ENCODE results near the gene SPNS2.

SPNS2 gene

GRCh38 chr17:4520060-4520893 lies 21.6 kb downstream of the SPNS2 start:
- no peak for DNase-seq

DNA sequence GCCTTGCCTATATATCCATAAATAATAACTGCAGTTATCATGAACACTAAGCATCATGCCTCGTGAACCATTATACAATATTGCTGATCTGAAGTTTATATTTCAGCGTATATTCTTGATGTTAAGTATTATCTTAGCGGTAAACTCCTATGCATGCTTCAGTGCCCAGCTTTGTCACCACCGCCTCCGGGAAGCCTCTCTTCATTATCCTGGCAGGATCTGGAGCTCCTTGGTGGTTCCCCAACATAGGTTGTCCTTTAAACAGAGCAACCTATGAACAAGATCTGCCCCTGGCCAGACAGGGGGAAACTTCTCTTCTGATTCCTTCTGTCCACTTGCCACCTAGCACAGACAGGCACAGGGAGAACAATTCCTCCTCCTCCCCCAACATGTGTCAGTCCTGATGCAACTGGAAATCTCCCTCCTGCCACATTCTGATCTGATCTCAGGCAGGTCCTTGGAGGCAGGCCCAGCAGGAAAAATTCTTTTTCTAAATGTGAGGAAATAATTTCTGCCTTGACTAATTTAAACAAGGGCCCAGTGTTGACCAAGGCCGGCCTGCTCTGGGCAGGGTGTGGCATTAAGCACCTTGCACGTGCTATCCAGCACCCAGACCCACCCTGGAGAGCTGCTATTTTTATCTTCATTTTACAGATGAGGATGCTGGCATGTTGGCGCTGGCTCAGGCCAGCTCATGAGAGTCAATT lies 22.4 kb downstream of the SPNS2 start:
- no peak for DNase-seq

- no peak for DNase-seq
Observed at GRCh38 chr17:4522661-4523060, 24.0 kb downstream of the SPNS2 start.

GRCh38 chr17:4523946-4524345 lies 25.3 kb downstream of the SPNS2 start:
- no peak for DNase-seq

DNA sequence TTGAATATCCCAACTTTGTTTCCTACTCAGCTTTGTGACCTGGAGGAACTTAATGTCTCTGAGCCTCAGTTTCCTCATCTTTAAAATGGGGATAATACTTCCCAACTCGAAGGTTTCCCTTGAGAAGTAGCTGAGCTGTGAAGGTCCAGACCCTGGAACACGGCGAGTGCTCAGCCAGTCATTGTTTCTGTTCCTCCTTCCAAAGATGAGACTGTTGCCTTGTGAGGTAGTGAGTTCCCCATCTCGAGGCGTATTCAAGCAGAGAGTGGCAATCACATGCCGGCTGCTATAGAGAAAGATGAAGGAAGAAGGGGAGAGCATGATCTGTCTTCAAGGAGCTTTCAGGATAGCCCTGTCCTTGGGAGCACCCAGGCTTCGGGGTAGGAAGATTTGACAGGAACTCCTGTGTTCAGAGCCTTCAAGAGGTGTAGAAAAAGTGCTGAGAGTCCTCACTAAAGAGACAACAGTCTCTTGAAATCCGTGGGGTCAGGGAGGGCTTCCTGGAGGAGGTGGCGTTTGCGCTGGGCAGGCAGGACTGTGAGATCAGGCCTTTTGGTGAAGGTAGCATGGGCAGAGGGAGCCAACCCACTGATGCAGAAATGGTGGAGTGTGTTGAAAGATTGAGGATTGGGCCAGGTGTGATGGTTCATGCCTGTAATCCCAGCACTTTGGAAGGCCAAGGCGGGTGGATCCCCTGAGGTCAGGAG lies 27.2 kb downstream of the SPNS2 start:
- DNase-seq: no peak

DNA sequence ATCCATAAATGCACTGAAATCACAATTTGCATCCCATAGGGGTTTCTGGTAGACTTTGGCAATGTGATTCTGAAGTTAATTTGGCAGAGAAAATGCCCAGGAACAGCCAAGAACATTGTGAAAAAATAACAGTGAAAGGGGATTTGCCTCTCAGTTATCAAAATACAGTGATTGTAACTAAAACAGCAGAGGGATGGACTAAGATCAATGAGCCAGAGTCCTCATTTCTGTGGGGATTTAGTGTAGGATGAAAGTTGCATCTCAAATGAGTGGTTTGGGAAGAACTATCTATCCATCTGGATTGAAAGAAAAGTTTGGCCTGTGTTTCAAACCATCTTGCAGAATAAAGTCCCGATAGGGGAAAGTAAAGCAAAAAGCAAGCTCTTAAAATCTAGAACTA lies 28.5 kb downstream of the SPNS2 start:
- DNase-seq: no peak

- DNase-seq: no peak
Observed at GRCh38 chr17:4527566-4528125, 29.0 kb downstream of the SPNS2 start.

DNA sequence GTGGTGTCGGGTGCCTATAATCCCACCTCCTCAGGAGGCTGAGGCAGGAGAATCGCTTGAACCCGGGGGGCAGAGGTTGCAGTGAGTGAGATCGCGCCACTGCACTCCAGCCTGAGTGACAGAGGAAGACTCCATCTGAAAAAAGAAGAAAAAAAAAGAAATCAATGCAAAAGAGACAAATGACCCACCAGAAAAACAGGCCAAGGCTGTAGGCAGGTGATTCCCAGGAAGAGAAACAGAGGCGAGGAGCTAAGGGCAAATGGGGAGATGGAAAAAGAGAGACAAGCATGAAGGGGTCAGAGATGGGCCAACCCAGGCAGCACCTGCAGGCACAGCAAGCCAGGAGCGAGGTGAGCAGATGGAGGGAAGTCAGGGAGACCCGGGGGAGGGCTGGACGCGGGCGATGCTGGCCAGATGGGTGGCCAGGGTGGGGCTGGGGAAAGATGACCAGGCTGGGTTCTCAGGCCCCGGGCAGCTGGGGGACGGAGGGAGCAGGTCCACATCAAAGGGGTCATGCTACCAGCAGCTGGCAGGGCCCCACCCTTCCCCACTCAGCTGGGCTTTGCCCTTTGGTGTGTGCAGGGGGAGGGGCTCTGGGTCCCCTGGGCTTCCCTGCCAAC lies 31.0 kb downstream of the SPNS2 start:
- no peak for DNase-seq

DNA sequence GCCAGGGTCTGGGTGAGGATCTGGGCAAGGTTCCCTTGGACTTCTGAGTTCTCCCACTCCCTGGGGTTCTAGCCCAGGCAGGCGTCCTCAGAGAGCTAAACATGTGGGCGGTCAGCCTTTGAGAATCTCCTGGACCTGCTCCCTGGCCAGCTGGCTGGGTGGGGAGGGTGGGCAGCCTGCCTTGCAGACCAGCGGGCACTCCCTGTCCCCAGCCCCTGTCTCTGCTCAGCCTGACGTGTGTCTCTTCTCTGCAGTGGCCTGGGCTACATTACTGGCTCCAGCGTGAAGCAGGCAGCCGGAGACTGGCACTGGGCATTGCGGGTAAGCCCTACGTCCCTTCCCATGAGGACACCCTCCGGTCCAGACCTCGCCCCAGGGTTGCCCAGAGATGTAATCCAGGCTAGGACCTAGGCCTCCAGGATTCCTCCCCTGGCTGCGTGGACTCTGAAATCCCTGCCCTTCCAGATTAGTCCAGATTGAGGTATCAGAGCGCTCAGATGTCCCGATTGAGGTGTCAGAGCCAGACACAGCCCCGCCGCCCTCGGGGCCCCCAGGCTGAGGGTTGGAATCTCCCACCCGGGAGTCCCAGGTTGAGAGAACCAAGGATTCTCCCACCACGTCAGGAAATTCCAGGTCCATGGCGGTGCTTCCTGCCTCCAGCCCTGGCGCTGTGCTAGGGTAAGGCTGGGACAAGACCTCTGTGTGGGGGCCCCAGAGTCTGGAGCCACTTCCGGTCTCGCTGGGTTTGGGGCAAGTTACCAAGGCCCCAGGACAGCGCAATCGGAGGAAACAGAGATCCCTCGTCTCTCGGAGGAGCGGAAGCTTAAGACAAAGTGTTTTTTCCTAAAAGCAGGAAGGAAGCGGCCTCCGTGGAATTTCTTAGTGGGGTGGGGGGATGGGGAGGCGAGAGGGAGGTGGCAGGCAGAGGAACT lies 32.4 kb downstream of the SPNS2 start:
- DNase-seq: peak; percentile 14

DNA sequence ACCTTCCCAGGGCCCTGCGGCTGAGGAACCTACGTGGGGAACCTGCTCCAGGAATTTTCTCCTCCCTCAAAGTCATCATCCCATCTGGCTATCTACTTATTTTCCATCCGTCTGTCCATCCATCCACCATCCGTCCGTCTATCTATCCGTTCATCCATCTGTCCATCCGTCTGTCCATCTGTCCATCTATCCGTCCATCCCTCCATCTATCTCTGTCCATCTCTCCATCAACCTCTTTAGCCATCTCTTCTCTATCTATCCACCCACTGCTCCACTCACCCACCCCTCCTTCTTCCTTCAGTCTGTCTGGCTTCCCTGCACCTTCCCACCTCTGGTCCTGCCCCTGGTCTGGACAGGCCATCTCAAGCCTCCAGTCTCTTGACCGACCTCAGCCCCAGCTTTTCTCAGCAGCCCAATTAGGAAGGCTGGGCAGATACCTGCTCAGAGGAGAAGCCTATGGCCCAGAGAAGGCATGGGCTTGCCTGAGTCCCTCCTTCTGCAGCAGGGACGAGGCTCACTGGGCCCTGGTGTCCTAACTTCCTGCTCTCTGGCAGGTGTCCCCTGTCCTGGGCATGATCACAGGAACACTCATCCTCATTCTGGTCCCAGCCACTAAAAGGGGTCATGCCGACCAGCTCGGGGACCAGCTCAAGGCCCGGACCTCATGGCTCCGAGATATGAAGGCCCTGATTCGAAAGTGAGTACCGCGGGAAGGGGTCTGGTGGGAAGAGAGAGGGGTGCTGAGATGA lies 33.5 kb downstream of the SPNS2 start:
- no peak for DNase-seq

GRCh38 chr17:4532860-4533522 lies 34.3 kb downstream of the SPNS2 start:
- no peak for DNase-seq

- DNase-seq: peak; percentile 36
Observed at GRCh38 chr17:4533523-4534504, 35.1 kb downstream of the SPNS2 start.

GRCh38 chr17:4534515-4534914 lies 35.8 kb downstream of the SPNS2 start:
- DNase-seq: peak; percentile 14

DNA sequence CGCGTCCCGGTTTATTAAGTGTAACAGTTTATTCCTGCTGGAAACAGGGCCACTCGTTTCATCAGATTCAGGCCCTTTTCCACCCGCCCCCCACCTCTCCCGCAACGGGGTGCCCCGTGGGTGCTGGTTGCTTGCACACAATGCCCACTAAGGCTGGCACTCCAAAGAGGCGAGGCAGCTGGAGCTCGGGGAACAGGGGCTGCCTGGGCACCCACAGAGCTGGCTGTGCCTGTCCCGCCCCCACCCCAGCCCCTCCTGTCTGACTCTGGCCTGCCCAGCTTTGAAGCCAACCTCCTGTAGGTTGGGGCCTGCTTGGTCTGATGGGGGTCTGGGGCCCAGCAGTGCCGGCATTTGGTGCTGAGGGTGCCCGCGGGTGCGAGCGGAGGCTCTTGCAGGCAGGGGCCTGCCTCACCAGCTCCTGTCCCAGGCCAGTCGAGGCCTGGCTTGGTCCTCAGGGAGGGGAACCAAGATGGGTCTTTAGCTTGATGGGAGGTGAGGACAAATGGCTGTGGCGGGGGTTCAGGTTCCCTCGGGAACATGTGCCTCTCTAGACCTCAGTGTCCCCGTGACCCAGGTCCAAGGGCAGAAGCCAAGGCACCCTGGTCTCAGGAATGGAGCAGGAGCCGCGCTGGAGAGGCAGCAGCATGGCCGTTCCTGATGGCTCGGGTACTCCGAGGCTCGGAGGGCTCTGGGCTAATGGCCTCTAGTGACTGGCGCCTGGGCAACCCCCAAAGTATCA lies 36.4 kb downstream of the SPNS2 start:
- DNase-seq: peak; percentile 36

GRCh38 chr17:4535667-4536258 lies 37.1 kb downstream of the SPNS2 start:
- no peak for DNase-seq

DNA sequence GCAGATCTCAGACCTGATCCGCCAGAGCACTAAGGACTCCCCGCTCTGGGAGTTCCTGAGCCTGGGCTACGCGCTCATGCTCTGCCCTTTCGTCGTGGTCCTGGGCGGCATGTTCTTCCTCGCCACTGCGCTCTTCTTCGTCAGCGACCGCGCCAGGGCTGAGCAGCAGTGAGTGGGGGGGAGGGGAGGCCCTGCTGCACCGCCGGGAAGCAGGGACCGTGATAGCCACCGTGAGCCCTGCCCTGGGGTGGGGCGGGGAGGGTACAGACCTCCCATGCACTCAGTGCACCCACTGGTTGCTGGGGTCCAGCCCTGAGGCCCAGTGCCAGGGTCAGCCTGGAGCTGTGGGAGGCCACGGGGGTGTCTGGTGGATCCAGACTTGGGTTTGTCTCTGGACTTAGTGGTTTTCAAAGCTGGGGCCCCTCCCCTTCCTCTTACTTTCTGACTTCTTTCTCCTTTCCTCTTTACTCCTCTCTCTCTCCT lies 37.6 kb downstream of the SPNS2 start:
- DNase-seq: peak; percentile 50

GRCh38 chr17:4536742-4537411 lies 38.2 kb downstream of the SPNS2 start:
- DNase-seq: peak; percentile 13
